GM19438 (cell line): ENCODE measurements around the gene SND1.

Source experiments
- ATAC-seq: cut with Tn5 transposase; IDR thresholded peaks from one replicate; pipeline ENCODE4 v1.9.1; 2021; ENCODE audit warnings: low read depth; ENCODE audit not compliant: unreplicated experiment

SND1 gene

DNA sequence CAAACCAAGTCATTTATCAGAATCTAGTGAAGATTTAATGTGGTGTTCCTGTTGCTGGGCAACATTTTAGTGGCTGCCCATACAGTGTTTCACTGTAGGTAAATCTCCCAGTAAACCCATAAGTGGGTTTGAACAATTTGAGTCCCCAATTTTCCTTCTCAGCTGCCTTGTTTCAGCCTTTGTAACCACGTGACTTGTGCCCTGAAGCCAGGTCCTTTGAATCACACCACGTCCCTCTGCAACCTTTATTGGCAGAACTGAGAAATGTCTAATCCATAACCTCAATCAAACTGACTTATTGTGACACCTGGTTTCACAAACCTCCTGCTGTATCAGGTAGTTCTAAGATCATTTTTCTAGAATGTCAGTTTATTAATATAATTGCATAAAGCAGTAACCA is 30.1 kb downstream of the SND1 start:
- no peak for ATAC-seq

DNA sequence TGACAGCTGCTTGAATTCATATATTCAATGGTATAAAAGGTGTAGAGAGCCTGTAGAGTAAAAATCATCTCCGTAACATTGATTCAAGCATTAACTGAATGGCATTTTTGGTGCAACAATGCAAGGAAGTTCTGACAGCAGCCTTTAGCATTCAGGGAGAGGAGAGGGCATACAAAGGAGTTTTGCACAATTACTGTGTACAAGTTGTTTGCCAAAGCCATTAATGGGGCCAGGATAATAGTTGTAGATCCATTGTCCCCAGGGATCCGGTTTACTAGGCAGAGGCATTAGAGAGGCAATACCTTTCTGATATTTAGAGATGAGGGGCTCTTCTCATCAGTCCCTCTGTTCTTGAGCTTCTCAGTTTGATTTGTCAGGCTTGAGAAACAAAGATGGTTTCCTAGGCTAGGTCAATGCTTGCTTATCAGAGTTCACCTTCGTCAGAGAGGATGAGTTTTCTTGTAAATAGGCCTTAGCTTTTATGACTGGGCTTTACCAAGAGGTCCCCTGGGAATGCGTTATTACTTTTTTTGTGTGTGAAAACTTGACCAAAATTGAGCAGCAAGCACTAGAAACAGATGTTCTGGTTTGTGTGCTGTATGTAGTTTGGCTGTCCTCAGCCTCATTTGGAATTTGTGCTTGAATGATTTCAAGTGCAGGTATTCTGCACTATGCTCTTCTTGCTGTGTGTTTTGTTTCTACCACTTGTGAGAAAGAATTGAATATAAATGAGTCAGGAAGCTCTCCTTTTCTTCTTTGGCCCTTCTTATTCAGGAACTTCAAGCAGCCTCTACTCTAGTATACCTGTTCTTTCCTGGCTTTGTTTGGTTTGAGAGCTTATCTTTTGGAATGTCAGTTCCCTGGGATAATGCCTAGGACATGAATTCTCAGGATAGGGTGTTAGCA is 32.0 kb downstream of the SND1 start:
- peak; percentile 71 for ATAC-seq

DNA sequence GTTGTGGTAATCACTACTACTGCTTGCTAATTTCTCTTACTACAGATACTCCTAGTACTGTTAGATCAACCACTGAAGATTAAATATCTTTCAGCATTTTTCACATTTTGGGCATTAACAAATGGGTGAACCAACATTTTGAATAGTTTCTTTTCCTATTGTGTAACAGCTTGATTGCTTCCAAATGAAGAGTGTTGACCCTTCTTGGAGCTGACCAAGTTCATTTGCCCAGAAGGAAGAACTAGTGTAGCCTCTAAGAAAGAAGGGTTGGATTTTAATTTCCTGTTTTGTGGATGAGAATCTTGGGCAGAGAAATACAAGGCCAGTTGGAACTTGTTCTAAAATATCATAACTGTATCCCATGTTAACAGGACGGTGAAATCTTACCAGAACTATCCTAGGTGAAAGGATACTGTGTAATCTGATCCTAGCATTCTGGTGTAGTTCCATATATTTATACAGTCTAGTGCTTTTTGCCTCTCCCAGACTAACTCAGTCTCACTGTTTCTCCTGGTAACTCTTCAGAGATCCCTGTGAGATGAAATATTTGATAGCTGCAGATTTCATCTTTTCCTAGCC is 37.3 kb downstream of the SND1 start:
- ATAC-seq: no peak

DNA sequence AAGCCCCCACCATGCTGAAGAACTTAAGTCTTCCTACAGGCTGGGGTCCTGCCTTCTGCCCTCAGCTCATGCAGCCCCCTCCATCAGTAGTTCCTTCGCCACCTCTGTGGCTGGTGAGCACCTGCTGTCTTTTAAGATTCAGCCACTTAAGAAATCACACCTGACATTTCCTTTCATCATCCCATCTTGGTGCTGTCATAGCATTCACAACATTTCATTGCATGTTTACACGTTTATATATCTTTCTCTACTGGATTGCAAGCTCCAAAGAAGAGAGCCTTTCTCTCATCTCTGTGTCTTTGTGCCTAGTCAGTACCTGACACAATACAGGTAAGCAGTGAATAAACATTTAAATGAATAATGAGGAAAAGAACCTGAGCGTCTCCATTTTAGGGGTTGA is 38.3 kb downstream of the SND1 start:
- ATAC-seq: no peak

DNA sequence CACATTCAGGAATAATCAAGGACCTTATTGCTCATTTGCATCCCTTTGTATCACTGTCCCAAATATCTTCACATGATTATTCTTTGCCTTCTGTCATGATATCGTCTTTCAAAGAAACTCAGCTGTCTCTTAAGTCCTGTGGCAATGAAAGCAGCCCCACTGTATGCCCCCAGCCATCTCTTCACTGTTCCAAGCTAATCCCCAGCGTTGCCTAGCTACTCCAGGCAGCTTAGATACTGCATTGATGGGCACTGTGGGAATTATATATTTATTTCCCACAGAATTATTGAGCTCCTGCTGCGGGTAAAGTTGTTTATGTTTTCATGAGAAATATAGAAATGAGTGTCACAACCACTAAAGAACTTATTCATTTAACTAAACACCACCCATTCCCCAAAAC is 38.8 kb downstream of the SND1 start:
- ATAC-seq: no peak

DNA sequence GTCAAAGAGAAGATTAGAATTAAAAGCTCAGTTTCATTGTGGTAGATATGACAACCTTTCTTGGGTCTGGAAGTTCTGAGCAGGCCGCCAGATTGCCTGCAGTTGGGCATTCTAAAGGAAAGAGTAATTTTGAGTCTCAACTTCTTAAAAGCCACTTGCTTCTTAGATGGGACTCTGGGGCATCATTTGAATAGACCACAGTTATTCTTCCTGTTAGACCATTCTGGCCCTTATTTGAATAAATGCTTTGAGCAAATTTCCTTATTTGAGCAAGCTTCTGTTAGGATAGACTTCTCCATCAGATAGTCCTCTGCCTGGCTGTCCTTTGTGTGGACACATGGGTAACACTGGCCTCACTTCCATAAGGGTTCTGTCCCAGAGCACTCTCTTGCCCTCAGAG is 40.2 kb downstream of the SND1 start:
- ATAC-seq: no peak

DNA sequence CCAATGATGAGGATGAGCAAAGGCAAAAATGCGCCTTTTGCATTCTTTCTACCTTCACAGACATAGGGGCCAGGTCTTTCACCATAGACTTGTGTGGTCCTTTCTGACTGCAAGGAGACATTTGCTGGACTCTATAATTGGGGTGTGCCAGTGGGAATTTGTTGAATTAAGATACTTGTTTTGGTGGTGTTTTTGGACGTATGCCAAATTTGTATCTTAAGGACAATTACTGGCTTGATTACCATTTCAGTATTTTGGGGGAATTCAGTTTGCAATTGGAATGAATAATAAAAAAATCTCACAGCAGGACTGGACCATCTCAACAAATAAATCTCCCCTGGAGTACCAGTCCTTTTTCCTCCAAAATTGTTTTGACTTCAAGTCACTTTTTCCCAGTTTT is 47.9 kb downstream of the SND1 start:
- ATAC-seq: no peak

DNA sequence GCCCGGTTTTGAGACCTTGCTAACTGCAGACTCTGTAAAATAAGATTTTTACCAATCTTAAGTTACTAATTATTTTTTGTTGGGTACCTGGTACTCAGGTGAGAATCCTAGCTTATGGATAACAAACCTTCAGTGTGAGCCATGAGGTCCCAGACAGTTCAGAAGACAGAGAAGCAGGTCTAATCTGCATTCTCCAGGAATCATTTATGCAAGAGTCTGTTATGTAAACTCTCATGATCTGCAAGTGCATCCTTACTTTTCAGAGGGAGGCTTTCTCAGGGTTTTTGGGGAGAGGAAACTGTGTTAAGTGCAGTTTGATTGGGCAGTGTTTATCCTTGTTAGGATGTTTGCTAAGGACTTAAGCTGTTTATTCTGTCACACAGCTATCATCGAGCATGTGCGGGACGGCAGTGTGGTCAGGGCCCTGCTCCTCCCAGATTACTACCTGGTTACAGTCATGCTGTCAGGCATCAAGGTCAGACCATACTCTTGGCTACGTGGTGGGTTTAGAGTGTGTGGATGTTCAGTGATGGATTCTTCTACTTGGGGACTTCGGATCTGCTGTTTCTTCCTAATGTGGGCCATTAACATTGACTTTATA is 50.2 kb downstream of the SND1 start:
- no peak for ATAC-seq

DNA sequence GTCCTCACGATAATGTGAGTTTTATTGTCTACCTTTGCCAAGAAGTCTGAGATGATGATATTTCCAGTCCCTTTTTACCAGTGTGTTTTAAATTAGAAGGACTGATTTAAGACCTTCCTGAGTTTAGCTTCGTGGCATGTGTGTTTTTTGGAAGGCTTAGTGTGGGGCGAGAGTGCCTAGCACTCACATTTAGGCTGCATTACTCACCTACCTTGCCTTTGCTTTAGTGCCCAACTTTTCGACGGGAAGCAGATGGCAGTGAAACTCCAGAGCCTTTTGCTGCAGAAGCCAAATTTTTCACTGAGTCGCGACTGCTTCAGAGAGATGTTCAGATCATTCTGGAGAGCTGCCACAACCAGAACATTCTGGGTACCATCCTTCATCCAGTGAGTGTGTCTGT is 50.9 kb downstream of the SND1 start:
- no peak for ATAC-seq

DNA sequence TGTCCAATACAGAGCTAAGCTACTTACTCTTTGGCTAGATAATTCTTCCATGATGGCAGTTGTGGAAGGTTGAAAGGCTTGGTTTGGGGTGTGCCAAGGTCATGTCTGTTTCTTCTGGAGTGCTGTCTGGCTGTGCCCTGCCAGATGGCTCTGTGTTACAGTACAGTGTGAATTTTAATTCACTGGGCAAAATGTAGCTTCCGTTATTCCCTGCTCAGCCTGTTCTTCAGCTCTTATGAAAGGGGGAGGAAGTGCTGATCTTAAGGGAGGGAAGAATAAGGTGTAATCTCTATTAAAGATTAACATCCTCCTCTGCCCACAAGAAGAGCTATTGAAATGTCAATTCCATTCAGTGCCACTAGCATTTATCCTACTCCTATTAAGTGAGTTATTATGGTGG is 52.2 kb downstream of the SND1 start:
- ATAC-seq: no peak

DNA sequence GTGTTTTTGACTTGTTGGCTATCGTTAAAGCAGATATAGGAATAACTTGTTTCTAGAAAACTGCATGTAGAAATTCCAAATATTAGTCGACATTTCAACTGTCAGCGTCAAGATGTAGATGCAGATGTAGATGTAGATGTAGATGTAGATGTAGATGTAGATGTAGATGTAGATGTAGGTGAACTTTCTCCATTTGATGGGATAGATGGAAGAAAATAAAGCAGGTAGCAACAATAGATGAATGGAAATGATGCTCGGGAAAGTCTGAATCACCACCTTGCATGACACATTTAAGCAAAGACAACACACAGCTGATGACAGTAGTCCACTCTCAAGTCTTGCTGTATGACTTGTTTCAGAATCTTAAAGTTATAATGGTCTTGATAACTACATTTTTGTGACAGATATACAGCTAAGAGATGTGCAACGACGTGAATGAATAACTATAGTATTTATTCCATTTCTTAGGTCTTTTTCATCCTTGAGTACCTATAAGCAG is 53.5 kb downstream of the SND1 start:
- ATAC-seq: no peak

DNA sequence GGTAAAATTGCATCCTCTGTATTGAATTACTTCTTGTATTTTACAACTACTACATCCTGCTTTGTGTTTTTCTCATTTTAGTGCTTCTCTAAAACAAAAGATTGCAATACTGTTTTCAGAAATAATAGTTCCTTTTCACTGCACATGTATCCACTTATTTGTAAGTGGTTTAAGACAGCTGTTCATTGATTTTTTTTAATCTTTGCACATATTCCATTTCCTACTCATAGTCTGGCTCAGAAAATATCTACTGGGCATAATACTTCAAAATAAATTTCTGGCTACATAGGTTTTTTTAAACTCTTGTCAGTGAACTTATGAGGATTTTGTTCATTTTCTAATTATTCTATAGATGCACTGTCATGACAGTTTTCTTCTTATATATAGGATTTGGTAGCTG is 54.8 kb downstream of the SND1 start:
- no peak for ATAC-seq

DNA sequence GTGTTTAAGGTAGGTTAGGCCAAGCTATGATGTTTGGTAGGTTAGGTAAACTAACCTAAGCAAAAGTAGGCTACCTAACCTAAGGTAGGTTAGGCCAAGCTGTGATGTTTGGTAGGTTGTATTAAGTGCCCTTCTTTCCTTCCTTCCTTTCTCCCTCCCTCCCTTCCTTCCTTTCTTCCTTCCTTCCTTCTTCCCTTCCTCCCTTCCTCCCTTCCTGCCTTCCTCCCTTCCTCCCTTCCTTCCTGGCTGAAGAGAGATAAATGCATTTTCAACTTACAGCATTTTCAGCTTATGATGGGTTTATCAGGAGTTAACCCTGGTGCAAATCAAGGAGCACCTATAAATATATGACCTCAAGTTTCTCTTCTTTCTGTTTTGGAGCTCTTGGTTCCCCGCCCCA is 56.2 kb downstream of the SND1 start:
- no peak for ATAC-seq

DNA sequence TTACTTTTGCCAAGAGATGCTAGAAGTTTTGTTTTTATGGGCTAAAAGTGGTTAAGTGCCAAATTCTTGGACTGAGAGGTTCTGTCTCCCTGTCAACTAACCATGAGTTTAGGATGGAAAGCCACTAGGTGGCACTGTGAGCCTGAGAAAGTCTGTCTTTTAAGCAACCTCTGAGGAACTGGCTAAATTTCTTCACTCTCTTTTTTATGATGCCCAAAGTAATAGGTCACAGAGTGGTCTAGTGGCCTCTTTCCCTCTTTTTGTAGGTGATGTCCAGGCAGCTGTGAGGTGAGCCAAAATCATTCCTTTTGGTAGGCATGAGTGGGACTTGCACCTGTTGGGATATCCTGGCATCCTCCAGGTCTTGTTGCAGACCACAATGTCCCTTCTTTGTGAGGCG is 56.8 kb downstream of the SND1 start:
- ATAC-seq: no peak

DNA sequence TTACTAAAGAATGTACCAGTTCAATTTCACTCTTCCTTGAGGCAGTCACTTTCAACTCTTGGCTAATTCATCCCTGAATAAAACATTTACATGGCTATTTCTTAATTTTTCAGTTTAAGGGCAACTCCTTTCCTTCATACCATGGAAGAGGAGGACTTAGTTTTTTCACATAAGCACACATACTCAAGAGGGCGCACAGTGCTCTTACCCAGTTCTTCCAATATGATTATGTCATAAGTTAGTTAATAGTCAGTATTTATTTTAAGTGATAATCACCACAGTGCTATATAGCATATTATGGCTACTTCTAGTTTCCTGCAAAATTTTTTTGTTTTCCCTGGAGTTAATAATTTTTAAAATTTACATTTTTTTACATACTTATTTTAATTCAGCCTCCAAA is 58.6 kb downstream of the SND1 start:
- no peak for ATAC-seq

DNA sequence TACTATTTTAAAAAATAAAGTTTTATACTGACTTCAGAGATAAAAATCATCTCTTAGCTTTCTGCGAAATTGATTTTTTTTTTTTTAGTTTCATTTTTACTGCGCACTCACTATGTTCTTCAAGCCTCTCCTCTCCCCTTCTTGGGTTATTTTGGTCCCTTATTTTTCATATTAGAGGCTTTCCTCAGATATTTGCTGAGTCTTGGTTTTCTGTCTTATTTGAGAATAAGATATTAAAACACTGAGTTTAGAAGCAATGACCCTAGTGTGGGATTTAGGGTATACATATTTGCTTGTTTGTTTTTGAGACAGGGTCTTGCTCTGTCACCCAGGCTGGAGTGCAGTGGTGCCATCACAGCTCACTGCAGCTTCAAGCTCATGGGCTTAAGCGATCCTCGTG is 59.9 kb downstream of the SND1 start:
- no peak for ATAC-seq

DNA sequence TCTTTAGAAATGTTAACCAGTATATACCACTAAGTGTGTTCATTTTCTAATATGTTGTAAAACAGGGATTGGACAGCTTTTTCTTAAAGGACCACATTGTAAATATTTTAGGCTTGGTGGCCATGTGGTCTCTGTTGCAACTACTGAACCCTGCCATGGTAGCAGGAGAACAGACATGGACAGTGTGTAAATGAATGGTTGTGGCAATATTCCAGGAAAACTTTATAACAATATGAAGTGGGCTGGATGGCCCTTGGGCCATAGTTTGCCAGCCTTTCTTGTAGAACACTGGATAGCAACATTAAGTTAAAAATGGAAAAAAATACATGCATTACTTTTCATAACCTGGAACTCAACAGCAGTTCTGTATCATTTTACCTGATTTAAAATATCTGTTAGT is 61.0 kb downstream of the SND1 start:
- ATAC-seq: no peak

DNA sequence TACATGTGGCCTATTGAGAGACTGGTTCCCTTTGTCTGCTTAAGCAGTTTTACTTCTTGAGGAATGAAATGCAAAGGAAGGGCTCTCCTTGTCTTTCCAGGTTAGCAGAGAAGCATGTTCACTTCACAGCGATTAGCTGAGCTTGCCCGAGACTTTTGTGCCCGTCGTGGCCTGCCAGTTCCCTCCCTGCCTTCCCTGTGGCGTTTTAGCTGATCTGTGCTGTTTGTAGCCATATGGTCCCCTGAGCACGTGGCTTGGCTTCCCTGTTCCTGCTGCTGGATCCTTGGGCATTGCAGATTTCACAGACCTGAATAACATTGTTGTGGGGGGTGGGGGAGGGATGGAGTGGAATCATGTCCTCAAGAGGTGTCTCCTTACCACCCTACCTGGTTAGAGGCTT is 61.8 kb downstream of the SND1 start:
- no peak for ATAC-seq

DNA sequence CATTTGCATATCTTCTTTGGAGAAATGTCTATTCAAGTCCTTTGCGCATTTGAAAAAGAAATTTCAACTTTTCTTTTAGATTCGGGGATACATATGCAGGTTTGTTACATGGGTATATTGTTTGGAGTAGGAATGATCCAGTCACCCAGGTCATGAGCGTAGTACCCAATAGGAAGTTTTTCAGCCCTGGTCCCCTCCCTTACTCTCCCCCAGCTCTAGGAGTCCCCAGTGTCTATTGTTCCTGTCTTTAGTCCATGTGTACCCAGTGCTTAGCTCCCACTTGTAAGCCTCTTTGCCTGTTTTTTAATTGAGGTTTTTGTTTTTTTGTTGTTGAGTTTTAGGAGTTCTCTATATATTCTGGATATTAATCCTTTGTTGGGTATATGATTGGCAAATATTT is 63.3 kb downstream of the SND1 start:
- no peak for ATAC-seq

DNA sequence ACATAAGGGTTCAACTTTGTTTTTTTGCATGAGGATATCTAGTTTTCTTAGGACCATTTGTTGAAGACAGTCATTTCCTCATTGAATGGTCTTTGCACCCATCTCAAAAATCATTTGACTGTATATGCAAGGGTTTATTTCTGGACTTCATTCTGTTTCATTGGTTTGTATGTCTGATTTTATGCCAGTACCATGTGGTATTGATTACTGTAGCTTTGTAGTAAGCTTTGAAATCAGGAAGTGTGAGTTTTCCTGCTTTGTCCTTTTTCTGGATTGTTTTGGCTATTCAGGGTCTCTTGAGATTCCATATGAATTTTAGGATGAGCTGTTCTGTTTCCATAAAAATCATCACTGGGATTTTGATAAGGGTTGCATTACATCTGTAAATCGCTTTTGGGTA is 63.9 kb downstream of the SND1 start:
- no peak for ATAC-seq

DNA sequence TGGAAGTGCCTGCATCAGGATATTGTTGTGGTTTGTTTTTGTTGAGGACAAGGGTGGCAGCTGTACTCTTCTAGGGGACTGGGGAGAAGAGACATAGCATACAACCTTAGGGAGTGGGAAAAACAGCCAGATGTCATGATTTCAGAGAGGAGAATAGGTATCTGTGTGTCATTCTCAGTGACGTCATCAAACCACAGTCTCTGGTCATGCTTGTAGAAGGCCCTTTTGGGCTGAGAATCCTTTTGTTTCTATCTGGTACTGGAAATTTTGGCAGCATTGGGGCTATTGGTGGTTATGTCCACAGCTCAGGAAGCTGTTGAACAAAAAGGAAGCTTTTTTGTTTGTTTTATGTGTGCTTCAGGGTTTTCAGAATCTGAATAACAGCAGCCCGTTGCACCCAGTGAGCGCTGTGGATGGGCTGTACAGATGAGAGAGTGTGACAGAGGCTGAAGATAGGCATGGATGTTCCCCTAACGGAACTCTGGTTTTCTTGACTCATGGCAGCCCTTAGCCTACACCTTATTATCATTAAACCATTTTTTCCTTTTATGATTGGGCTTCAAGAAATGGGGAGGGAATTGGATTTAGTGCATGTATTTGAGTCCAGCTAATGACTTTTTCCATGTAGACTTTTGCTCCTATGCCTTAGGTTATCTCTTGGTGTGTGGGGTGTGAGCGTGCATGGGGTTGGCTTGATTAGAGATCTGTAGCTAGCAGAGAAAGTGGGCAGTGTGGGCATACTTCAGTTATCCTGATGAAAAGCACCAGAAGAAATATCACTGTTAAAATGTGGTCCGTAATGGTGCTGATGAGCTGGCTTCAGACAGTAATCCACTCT is 65.7 kb downstream of the SND1 start:
- no peak for ATAC-seq
